Epidermal melanocyte (primary cell): ENCODE results near the gene RBM14.
"Not testable (repeated sequence)": the region's sequence is repeated elsewhere in the genome, so short reads cannot be mapped to it uniquely, and the experiment has no call there.

Experiments used
- DNase-seq: peaks from one replicate; pipeline ENCODE4 v3.0.0; 2011; ENCODE audit warnings: low spot score; ENCODE audit not compliant: insufficient read length

The RBM14 gene

GRCh38 chr11:66616379-66617154 is at the start of gene RBM14:
Gene RBM14 (plus strand): TSS chr11:66616630. CDS start chr11:66616721, 91 bp downstream.
- DNase-seq: peak; percentile 99

GRCh38 chr11:66567787-66568123 is 48.7 kb upstream of the RBM14 start:
- DNase-seq: no peak

- DNase-seq: peak; percentile 99
Observed at GRCh38 chr11:66568124-66568916, 48.1 kb upstream of the RBM14 start, which contains the start of gene CTSF. Gene CTSF (minus strand): TSS chr11:66568606. CDS start chr11:66568486, 120 bp downstream.

GRCh38 chr11:66569076-66569475 is 47.4 kb upstream of the RBM14 start:
- DNase-seq: no peak

GRCh38 chr11:66570079-66570849 is 46.2 kb upstream of the RBM14 start:
- no peak for DNase-seq

GRCh38 chr11:66570850-66571180 is 45.6 kb upstream of the RBM14 start:
- no peak for DNase-seq

- peak; percentile 91 for DNase-seq
Observed at GRCh38 chr11:66579017-66579606, 37.3 kb upstream of the RBM14 start.

GRCh38 chr11:66580803-66581202 is 35.6 kb upstream of the RBM14 start:
- no peak for DNase-seq

GRCh38 chr11:66581261-66581660 is 35.2 kb upstream of the RBM14 start:
- DNase-seq: no peak

- DNase-seq: not testable (repeated sequence)
Observed at GRCh38 chr11:66582565-66583147, 33.8 kb upstream of the RBM14 start.

- not testable (repeated sequence) for DNase-seq
Observed at GRCh38 chr11:66585447-66585846, 31.0 kb upstream of the RBM14 start.

GRCh38 chr11:66586136-66586535 is 30.3 kb upstream of the RBM14 start:
- no peak for DNase-seq

- DNase-seq: not testable (repeated sequence)
Observed at GRCh38 chr11:66589315-66589714, 27.1 kb upstream of the RBM14 start.

GRCh38 chr11:66589996-66590675 is 26.3 kb upstream of the RBM14 start:
- no peak for DNase-seq

- DNase-seq: no peak
Observed at GRCh38 chr11:66591175-66591574, 25.3 kb upstream of the RBM14 start.

GRCh38 chr11:66592457-66593302 is 23.8 kb upstream of the RBM14 start, which contains the start of the genes CCDC87 and CCS:
Gene CCDC87 (minus strand): TSS chr11:66593063. CDS start chr11:66593015, 48 bp downstream.
Gene CCS (plus strand): TSS chr11:66593185. CDS start chr11:66593262, 77 bp downstream.
- peak; percentile 100 for DNase-seq

GRCh38 chr11:66593303-66593635 is 23.2 kb upstream of the RBM14 start:
- DNase-seq: no peak

GRCh38 chr11:66593650-66594049 is 22.8 kb upstream of the RBM14 start:
- DNase-seq: no peak

GRCh38 chr11:66595245-66595904 is 21.1 kb upstream of the RBM14 start:
- peak; percentile 24 for DNase-seq
